Ishikawa (cell line): Measurements from ENCODE around the gene SLC10A2.

Experiments used
- CEBPB ChIP-seq: IDR thresholded peaks from 2 replicates; pipeline ENCODE4 v1.6.1; 2012
- TEAD4 ChIP-seq: IDR thresholded peaks from 2 replicates; pipeline ENCODE4 v1.6.1; 2012

GRCh38 chr13:103063376-103063775, 2.8 kb downstream of the SLC10A2 start:
- TF ChIP-seq CEBPB (no peak), TEAD4 (no peak)
